Activated effector memory CD4-positive, alpha-beta T cell treated with anti-CD3 and anti-CD28 coated beads, Interleukin-2, amount 50 U/mL, for 16 hours (primary cell): Measurements from ENCODE around the gene ZNF749.
A peak's percentile ranks its signal among the peaks of the same experiment; 100 is the strongest.
"Not testable (repeated sequence)": the region's sequence is repeated elsewhere in the genome, so short reads cannot be mapped to it uniquely, and the experiment has no call there.

Source experiments
- DNase-seq: peaks from one replicate; pipeline ENCODE4 v3.0.0-alpha.2; 2020

ZNF749 gene

GRCh38 chr19:57466489-57466888 lies 31.4 kb downstream of the ZNF749 start:
- DNase-seq: no peak

DNA sequence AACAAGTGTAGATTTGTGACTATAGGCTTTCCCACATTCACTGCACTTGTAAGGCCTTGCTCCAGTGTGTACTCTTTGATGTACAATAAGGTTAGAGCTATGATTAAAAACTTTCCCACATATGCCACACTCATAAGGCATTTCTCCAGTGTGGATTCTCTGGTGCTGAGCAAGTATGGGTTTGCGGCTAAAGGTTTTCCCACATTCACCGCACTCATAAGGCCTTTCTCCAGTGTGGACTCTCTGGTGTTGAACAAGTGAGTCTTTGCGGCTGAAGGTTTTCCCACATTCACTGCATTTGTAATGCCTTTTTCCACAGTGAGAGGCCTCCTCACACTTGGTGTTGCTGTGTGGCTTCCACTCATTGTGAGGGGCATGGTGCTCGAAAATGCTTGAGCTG lies 38.5 kb downstream of the ZNF749 start:
- DNase-seq: no peak

- peak; percentile 94 for DNase-seq
Observed at GRCh38 chr19:57477191-57478008, 42.3 kb downstream of the ZNF749 start, which contains the start of gene ZNF772. Gene ZNF772 (minus strand): TSS chr19:57477566. CDS start chr19:57477309, 257 bp downstream.

DNA sequence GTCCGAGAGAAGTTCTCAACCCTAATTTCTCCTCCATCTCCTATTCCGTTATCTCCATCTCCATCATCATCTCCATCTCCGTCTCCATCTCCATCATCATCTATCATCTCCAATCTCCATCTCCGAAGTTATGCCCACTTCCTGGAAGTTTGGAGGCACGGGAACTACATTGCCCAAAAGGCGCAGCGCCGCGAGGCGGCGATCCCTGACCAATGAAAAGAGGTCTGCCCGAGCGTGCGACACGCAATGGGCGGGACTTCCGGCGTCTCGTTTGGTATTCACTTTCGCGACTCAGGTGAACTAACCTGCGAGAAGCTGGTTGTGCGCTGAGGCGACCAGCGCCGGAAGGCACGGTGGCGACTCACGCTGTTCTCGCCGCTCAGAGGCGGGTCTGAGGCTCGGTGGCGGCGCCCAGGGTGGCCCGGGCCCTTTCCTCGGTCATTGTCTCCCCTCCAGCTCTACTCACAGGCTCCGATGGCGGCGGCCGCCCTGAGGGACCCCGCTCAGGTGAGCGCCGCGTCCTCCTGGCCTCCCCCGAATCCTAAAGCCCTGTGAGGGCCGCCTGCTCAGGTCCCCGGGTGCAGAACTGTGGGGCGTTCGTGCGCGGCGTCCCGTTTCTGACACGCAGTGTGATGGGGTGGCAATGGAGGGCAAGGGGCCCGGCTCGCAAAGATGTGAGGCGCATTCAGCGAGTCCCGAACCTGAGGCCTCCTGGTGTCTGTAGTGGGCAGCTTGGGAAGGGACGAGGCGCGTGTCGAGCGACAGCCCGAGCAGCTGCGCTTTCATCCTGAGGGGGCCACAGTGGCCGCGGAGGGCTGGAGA lies 52.6 kb downstream of the ZNF749 start, which contains the start of gene ZNF419:
ZNF419 (plus strand) TSS at position 274 of the 822 bp plus-strand sequence; CDS start at position 475, 201 bp downstream.
- DNase-seq: peak; percentile 98

GRCh38 chr19:57488299-57488644 lies 53.1 kb downstream of the ZNF749 start:
- not testable (repeated sequence) for DNase-seq
